ENCODE results near the gene NAT14.
A peak's percentile ranks its signal among the peaks of the same experiment; 100 is the strongest.

The NAT14 gene

GRCh38 chr19:55465460-55466240, 19.3 kb upstream of the NAT14 start:
- no peak for TF ChIP-seq CTCF (conservative IDR thresholded peaks at IDR 0.05)
- H3K27ac ChIP-seq: no peak overlapping the region

- no peak for TF ChIP-seq CTCF (conservative IDR thresholded peaks at IDR 0.05)
- H3K27ac ChIP-seq: no peak overlapping the region
These were observed 18.8 kb upstream of the NAT14 start for GRCh38 chr19:55466241-55466614.

- no peak overlapping the region for H3K27ac ChIP-seq
- peak; percentile 97 for TF ChIP-seq CTCF (conservative IDR thresholded peaks at IDR 0.05)
These were observed 17.5 kb upstream of the NAT14 start for GRCh38 chr19:55467236-55468053.

GRCh38 chr19:55468054-55468393, 17.0 kb upstream of the NAT14 start:
- peak; percentile 72 for TF ChIP-seq CTCF (conservative IDR thresholded peaks at IDR 0.05)
- H3K27ac ChIP-seq: no peak overlapping the region

GRCh38 chr19:55471266-55471665, 13.7 kb upstream of the NAT14 start:
- no peak for TF ChIP-seq CTCF (conservative IDR thresholded peaks at IDR 0.05)
- no peak overlapping the region for H3K27ac ChIP-seq

- TF ChIP-seq CTCF (conservative IDR thresholded peaks at IDR 0.05): no peak
- H3K27ac ChIP-seq: no peak overlapping the region
These were observed 12.5 kb upstream of the NAT14 start for GRCh38 chr19:55472463-55472862.

- no peak for TF ChIP-seq CTCF (conservative IDR thresholded peaks at IDR 0.05)
- H3K27ac ChIP-seq: no peak overlapping the region
These were observed 11.6 kb upstream of the NAT14 start for GRCh38 chr19:55473225-55474012.

All from VCaP (cell line).